AG10803 (cell line): ENCODE data around the gene MATN1.

ENCODE experiments used
- DNase-seq: peaks from one replicate; pipeline ENCODE4 v3.0.0; 2010; ENCODE audit warnings: low read depth
- H3K4me3 ChIP-seq: 2 replicates; pipeline ENCODE4 v1.5.1; 2011; ENCODE audit warnings: mild to moderate bottlenecking, low read length, control low read depth
- CTCF ChIP-seq: conservative IDR thresholded peaks from 2 replicates; pipeline ENCODE4 v1.5.1; 2011; ENCODE audit warnings: mild to moderate bottlenecking, low read length, control low read depth, inconsistent platforms

The MATN1 gene

GRCh38 chr1:30724175-30724574 lies 790 bp upstream of the MATN1 start:
- no peak overlapping the region for H3K4me3 ChIP-seq
- TF ChIP-seq CTCF, result peak; percentile 13
- DNase-seq, result no peak

GRCh38 chr1:30721812-30722537 lies 1.4 kb downstream of the MATN1 start:
- DNase-seq, result no peak
- H3K4me3 ChIP-seq, result no peak overlapping the region
- TF ChIP-seq CTCF, result no peak

- no peak for TF ChIP-seq CTCF
Measured at GRCh38 chr1:30721341-30721793, 2.0 kb downstream of the MATN1 start.

GRCh38 chr1:30720271-30721223 lies 2.8 kb downstream of the MATN1 start:
- TF ChIP-seq CTCF, result no peak
- H3K4me3 ChIP-seq, result no peak overlapping the region
- DNase-seq, result no peak

More at GRCh38 chr1:30721341-30721793, 2.0 kb downstream of the MATN1 start:
- no peak for DNase-seq
- H3K4me3 ChIP-seq, result no peak overlapping the region

- DNase-seq, result peak; percentile 48
- peak overlapping the region; percentile 65 for H3K4me3 ChIP-seq
- TF ChIP-seq CTCF, result no peak
Measured at GRCh38 chr1:30719406-30720270, 3.7 kb downstream of the MATN1 start.

GRCh38 chr1:30718636-30719405 lies 4.6 kb downstream of the MATN1 start:
- H3K4me3 ChIP-seq, result peak overlapping the region; percentile 65
- DNase-seq, result peak; percentile 99
- TF ChIP-seq CTCF, result peak; percentile 77
